A549 treated with CORT108297 at 1 μM for 4 hours (cell line): ENCODE results near the gene TPD52L2. TPM values are rescaled to one million over a fixed set of nuclear protein-coding genes. Genes with fewer than 3 reads are reported as not detected.

Experiments
- total RNA-seq: library from RNA; stranded (reverse); fragments of 200-300 nt; extraction: Qiagen RNA extraction; gene quantifications from 5 replicates; pipeline ENCODE4 v1.2.3, GENCODE V29; 2022

Gene TPD52L2
- 125 to 137 TPM (median 132 TPM) in 5 replicates for total RNA-seq

DNA sequence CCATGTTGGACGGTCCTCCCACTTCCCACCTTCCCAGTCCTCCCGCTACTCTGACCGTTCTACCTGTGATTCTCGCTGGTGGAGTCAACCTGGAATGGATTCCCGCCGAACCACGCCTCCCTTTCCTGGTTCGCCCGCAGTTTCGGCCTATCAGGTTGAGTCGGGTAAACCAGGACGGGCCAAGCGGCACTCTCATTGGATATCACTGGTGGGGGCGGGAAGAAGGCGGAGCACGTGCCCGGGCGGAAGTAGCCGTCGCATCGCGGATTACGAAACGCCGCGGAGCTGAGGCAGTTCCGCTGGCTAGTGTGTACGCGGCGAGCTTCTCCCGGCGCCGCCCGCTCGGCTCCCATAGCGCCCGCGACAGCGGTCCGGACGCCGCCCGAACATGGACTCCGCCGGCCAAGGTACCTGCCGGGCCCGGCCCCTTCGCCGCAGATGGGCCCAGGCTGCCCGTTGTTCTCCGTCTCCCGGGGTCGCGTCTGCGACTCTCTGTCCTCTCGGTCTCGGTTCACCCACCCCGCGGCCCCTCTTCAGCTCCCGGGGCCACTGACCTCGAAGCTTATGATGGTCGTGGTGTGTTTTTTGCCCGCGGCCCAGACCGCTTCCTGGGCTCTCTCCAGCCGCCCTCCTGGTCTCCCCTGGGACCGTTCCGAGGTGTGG, at the start of gene TPD52L2:
TPD52L2 (plus strand) TSS at position 293 of the 663 bp plus-strand sequence; CDS start at position 389, 96 bp downstream.

DNA sequence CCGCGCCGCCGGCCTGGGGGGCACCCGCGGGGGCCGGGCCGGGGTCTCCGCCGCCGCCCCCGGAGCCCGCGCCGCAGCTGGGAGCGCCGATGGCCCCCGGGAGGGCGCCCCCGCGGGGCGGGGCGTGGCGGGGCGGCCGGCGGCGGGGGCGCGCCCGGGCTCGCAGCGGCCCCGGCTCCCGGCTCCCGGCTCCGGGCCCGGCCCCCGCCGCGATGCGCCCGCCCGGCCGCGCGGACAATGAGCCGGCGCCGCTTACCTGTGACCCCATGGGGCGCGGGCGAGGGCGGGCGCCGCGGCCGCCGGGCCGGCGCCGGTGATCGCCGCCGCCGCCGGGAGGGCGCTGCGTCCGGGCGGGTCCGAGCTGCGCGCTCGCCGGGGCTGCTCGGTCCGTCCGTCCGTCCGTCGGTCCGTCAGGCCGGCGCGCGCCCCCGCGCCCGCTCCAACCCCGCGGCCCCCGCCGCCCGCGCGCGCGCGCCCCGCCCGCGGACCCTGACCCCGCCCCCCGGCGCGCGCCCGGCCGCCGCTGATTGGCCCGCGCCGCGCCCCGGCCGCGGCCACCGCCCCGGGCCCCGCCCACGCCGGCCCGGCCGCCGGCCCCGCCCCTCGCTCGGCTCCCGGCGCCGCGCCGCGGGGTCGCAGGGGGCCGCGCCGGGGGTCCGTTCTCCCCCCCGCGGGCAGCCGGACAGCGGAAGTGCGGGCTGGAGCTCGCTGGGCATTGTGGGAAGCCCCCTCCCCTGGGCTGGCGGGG, 34.1 kb upstream of the TPD52L2 start, which contains the start of gene ZBTB46:
ZBTB46 (minus strand) TSS at position 424 of the 748 bp plus-strand sequence. CDS start 40,507 bp downstream, outside the sequence.

DNA sequence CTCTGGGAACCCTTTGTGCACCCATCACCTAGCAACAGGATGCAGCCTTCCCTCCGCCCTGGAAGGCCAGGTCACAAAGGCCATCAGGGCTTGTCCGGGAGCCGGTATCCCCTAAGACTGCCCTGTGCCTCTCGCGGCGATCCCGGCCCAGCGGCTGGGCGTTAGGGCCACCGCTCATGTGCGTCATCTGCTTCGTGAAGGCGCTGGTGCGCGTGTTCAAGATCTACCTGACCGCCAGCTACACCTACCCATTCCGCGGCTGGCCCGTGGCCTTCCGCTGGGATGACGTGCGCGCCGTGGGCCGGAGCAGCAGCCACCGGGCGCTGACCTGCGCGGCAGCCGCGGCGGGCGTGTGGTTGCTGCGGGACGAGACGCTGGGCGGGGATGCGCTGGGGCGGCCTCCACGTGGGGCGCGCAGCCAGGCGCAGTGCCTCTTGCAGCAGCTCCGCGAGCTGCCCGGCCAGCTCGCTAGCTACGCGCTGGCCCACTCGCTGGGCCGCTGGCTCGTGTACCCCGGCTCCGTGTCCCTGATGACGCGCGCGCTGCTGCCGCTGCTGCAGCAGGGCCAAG, 3.6 kb upstream of the TPD52L2 start, which contains the start of gene ABHD16B:
ABHD16B (plus strand) TSS at position 134 of the 570 bp plus-strand sequence; CDS start at position 177, 43 bp downstream.

DNA sequence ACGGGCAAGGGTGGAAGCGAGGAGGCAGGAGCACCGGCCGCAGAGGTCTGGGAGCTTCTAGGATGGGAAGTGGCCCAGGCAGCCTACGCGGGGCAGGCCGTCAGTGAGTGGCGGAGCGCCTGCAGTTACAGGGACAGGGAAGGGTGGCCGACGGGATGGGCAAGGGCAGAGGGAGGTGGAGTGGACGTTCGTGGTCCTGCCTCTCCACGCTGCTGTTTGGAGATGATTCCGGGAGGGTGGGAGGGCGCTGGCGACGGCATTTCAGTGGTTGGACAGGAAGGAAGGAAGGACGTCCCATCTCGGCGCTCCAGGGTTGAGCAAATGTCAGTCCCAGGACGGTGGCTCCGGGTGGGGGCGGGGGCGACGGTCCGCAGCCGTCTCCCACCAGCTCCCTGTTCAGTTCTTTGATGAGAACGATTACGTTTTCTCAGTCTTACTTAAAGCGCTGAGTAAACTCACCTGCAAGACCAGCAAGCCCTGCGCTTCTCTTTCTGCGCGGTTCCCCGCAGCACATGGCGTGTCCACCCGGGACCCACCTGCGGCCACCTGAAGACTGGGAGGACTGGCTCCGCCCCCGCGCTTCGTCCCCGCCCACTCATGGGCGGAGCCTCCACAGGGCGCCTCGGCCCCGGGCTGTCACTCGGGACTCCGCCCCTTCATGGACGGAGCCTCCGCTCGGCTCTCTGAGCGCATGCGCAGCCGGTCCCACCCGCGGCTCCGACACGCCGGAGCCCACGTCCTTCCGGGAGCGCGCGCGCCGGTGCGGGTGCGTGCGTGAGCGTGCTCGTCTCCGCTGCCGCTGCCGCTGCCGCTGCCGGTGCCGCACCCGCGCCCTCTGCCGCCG, 29.5 kb downstream of the TPD52L2 start, which contains the start of gene DNAJC5:
DNAJC5 (plus strand) TSS at position 769 of the 844 bp plus-strand sequence. CDS start 33,220 bp downstream, outside the sequence.

Other genes starting within 250 kb of the TPD52L2 start
- 8.5 to 11.7 TPM (median 10.5 TPM) in 5 replicates for gene GMEB2, start 238.2 kb upstream of the TPD52L2 start, total RNA-seq
- 6.6 to 12.3 TPM (median 10.5 TPM) in 5 replicates for gene STMN3, start 211.8 kb upstream of the TPD52L2 start, total RNA-seq
- gene RTEL1, start 207.0 kb upstream of the TPD52L2 start, total RNA-seq, result 4.8 to 8.3 TPM (median 7.7 TPM) in 5 replicates
- gene TNFRSF6B, start 168.6 kb upstream of the TPD52L2 start, total RNA-seq, result 0.47 to 1.4 TPM (median 0.76 TPM) in 5 replicates
- gene ARFRP1, start 157.3 kb upstream of the TPD52L2 start, total RNA-seq, result 29.1 to 43.6 TPM (median 39.1 TPM) in 5 replicates
- gene ZGPAT, start 157.2 kb upstream of the TPD52L2 start, total RNA-seq, result 22.2 to 32.0 TPM (median 28.6 TPM) in 5 replicates
- gene LIME1, start 128.6 kb upstream of the TPD52L2 start, total RNA-seq, result 4.0 to 12.2 TPM (median 10.7 TPM) in 5 replicates
- 57.2 to 111 TPM (median 97.3 TPM) in 5 replicates for gene SLC2A4RG, start 125.5 kb upstream of the TPD52L2 start, total RNA-seq
- 0.66 to 0.99 TPM (median 0.84 TPM) in 5 replicates for gene ZBTB46, start 34.0 kb upstream of the TPD52L2 start, total RNA-seq
- not detected in 5 replicates for gene ABHD16B, start 3.8 kb upstream of the TPD52L2 start, total RNA-seq
- gene DNAJC5, start 29.9 kb downstream of the TPD52L2 start, total RNA-seq, result 24.0 to 32.2 TPM (median 30.1 TPM) in 5 replicates
- gene UCKL1, start 91.1 kb downstream of the TPD52L2 start, total RNA-seq, result 22.7 to 40.0 TPM (median 33.2 TPM) in 5 replicates
- gene ZNF512B, start 104.7 kb downstream of the TPD52L2 start, total RNA-seq, result 8.5 to 13.9 TPM (median 13.1 TPM) in 5 replicates
- gene SAMD10, start 114.4 kb downstream of the TPD52L2 start, total RNA-seq, result 0.05 TPM in 1 of 5 replicates, not detected in the others
- gene PRPF6, start 115.9 kb downstream of the TPD52L2 start, total RNA-seq, result 53.1 to 56.9 TPM (median 54.6 TPM) in 5 replicates
- 0.20 to 0.62 TPM (median 0.50 TPM) in 5 replicates for gene C20orf204, start 170.9 kb downstream of the TPD52L2 start, total RNA-seq
- 1.1 to 2.4 TPM (median 2.0 TPM) in 5 replicates for gene SOX18, start 184.4 kb downstream of the TPD52L2 start, total RNA-seq
- 30.5 to 48.7 TPM (median 46.9 TPM) in 5 replicates for gene TCEA2, start 197.9 kb downstream of the TPD52L2 start, total RNA-seq
- gene RGS19, start 214.2 kb downstream of the TPD52L2 start, total RNA-seq, result 16.6 to 28.5 TPM (median 25.9 TPM) in 5 replicates
- gene OPRL1, start 214.8 kb downstream of the TPD52L2 start, total RNA-seq, result 0.52 to 0.80 TPM (median 0.54 TPM) in 5 replicates
- gene LKAAEAR1, start 219.1 kb downstream of the TPD52L2 start, total RNA-seq, result 0.82 to 1.7 TPM (median 1.3 TPM) in 5 replicates
- not detected in 5 replicates for gene NPBWR2, start 242.3 kb downstream of the TPD52L2 start, total RNA-seq